Stimulated activated CD4-positive, alpha-beta T cell treated with anti-CD3 and anti-CD28 coated beads, Interleukin-1b, Interleukin-23, amount 100 ng/mL, for 4 hours (primary cell): ENCODE data around the gene CCDC134.
"Not testable (repeated sequence)": the region's sequence is repeated elsewhere in the genome, so short reads cannot be mapped to it uniquely, and the experiment has no call there.

Source experiments
- DNase-seq, 2 donors: peaks; one replicate each; pipeline ENCODE4 v3.0.0-alpha.2; 2020; ENCODE audit warnings: low read depth in 2 of 2

CCDC134 gene

GRCh38 chr22:41844036-41844435 lies 43.6 kb downstream of the CCDC134 start:
- no peak for DNase-seq

DNA sequence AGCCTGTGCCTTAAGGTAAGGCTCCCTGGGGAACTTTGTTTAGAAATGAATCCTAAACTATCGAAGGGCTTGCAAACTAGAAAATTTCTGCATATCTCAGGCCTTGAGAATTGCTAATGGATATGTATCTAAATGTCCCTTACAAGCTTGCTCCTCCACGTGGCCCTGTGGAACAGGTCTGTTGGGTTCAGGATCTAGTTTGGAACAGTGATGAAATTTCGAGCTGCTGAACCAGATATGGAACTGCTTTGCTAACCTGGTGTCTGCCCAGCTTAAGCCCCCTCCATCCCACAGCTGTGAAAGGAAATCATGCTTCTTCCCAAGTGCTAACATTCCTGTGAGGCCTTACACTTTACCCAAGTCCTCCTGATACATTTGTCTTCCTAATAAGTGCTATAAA lies 44.0 kb downstream of the CCDC134 start:
- DNase-seq: no peak

DNA sequence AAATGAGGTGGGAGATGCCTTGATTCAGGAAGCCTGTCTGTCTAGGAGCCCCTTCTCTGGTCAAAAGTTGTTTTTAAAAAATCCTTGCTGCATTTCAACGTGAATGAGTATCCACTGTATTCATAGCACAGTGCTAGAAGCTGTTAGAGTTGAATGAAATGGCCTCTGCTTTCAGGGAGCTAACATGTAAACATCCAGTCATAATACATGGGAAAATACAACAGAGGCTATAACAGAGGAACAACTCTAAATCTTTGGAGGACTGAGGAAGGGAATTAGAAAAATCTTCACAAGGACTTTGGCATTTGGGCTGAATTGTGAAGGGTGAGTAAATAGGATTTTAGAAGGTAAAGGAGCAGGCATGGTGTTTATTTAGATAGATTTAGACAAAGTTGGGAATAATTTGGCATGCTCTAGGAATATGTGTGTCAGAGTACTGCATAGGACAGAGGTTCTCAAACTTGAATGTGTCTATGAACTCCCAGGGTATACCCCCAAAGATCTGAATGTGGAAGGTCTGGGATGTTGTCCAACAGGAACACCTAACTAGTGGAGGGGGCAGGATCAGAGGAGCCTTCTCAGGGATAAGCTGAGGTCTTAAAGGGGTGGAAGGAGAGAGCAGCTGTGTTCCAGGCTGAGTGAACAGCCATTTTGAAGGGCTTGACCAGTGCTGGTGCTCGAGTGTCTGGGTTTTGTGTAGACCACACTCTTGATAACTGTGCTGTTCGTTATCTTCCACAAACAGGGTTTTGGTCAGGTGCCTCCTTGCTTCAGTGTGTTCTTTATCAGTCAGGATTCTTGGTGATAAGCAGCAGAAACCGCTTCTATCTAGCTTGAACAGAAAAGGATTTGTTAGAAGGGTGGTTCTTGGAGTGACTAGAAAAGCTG lies 45.1 kb downstream of the CCDC134 start:
- no peak for DNase-seq

DNA sequence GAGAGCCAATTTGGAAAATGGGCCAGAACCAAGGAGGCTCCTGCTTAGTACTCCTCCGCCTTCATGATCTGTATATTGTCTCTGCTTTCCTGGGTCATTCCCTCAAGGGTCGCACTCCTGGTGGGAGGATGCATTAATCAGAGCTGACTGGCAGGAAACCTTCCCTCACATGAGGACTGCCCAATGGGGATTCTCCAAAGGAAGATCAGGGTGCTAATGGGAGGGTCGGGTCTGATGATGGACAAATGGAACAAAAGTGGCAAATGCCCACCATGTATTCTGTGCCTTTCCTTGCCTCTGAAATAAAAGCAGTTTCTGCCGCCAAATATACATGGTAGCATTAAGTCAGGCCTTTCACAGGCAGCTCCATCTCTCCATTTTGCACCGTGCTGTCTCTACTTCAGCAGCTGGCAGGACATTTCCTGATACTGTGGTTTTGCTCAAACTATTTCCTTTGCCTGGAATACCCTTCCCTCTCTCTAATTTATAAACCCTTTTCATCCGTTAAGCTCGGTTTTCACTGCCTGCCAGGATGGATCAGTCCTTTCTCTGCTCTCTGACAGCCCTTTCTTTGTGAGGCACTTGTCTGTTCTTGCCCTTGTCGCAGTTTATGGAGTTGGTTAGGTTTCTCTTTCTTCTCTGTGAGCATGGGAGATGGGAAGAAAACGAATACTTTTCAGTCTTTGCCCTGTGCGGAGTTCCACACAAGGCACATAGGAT lies 45.9 kb downstream of the CCDC134 start:
- DNase-seq: no peak

DNA sequence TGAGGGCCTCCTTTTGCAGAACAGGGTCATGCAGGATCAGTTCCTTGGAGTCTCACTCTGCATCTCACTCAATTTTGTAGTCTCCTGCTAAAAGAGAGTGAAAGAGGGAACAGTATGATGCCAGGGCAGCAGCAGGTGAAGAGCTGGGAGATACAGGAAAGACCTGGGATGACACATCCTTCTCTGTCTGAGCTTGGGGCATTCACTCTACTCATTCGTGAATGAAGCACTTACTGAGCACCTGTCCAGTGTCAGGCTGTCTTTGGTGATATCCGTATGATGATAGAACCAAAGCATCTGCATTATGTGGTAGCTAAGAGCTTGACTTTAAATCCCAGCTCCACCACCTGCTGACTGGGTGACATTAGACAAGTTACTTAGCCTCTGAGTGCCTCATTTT lies 46.8 kb downstream of the CCDC134 start:
- no peak for DNase-seq

DNA sequence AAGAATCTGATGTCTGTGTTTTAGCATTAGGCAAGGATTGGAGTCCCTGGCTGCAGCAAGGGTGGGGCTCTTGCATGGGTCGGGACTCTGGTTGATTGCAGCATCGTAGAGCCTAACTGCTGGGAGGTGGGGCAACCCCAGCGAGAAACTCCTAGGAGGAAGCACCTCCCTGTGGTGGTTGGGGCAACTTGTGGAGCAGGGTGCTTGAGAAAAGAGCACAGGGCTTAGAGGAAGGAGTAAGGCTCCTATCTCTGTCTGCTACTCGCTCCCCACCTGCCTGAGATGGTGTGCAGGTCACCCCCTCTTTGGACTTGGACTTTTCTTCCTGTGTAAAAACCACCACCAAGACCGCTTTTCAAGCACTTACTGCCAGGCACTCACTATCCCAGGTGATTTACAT lies 48.0 kb downstream of the CCDC134 start:
- no peak for DNase-seq

DNA sequence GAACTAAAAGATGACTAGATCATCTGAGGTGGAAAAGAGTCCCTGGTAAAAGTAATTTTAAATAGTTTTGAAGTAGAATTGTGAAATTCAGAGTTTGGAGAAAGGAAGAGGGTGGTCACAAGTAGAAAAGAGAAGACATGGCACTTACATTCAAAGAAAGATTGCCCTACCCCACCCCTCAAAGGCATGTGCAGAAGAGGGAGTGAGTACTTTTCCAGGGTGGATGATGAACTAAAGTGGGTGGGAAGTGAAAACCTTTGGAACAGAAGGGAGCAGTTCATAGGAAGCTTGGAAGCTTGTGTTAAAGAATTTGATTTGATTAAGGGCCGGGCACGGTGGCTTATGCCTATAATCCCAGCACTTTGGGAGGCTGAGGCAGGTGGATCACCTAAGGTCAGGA lies 56.0 kb downstream of the CCDC134 start:
- no peak for DNase-seq

DNA sequence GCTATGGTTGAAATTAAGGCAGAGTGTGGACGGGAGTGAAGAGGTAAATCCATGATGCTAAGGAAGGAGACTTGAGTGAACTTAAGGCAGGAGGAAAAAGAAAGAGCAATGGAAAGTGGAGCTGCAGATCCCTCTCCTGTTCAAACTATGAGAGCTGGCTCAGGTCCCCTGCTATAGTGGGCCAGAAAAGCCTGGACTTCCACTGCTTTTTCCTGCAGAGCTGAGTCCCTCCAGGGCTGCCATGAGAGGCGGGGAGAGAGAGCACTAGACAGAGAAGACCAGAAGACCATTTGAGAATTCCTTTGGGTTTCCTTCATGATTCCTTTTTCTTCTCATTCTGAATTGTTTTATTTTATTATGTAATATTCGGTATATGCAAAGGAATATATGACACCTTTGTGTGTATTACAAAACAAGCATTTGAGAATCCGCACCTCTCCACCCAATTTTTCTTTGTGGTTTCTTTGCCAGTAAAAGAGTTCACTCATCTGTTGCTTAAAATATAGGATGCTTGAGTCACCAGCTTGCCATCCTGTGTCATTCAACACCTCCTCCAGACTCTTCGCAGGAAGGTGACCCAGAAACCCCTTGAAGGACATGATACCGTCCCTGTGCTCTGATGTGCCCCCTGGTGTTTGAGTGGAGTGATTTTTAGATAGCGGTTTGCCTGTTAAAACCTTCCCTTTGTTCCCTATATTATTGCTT lies 56.8 kb downstream of the CCDC134 start:
- DNase-seq: peak; percentile 53 to 70

DNA sequence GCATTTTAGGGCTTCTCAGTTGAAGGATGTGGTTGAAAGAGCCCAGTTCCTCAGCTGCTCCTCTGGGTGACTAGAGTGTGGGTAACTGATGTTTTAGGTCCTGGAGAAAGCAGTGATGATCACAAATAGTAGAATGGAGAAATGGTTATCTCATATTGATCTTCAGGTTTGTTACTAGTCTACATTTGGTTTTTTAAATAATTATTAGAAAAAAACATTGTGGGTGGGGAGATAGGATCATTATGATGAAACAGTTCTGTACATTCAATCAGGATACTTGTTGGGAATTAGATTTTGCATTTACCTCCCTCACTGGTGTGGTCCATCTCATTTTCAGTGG lies 57.4 kb downstream of the CCDC134 start:
- no peak for DNase-seq

GRCh38 chr22:41862160-41862529 lies 61.7 kb downstream of the CCDC134 start:
- peak; percentile 32 to 41 for DNase-seq

DNA sequence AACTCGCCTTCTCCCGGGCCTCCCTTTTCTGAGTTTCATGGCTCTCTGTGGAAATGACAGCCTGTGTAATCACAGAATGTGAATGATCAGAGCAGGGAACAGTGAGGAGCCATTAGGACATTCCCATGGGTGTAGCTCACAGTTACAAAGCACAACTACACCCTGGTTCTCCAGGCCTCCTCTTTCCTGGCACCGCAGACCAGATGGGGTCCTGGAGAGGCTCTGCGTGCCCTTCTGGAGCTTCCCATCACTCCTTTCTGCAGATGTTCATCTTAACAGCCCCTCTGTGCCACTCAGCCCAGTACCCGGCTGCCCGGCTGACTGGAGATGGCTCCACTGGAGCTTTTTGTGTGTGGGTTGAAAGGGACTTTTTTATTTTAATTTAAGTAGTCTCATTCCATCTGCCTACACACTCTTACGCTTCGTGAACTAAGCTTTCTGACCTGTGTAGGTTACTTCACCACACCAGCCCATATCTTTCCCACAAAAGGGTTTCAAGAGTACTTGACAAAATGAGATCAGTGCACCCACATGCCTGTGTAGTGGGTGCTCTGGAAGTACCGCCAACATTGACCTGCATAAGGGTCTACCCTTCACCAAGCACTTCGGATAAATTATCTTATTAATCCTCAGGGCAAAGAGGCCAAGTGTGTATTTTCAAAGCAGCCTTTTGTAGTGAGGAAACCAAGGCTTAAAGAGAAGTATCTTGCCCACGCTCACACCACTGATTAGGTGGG lies 62.2 kb downstream of the CCDC134 start:
- peak; percentile 28 to 49 for DNase-seq

GRCh38 chr22:41863472-41863871 lies 63.0 kb downstream of the CCDC134 start:
- DNase-seq: no peak

DNA sequence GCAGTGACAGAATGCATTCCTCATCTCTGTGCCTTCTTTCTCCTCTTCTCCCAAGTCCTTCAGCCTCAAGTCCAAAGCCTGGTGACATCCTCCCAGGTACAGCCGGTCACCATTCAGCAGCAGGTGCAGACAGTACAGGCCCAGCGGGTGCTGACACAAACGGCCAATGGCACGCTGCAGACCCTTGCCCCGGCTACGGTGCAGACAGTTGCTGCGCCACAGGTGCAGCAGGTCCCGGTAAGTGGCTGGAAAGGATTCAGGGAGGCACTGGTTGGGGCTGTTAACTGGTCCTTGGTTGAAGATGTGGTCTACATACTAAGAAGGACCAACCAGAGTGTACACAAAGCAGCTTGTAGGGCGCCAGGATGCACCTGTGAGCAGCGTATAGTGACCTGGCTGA lies 68.1 kb downstream of the CCDC134 start:
- DNase-seq: no peak

DNA sequence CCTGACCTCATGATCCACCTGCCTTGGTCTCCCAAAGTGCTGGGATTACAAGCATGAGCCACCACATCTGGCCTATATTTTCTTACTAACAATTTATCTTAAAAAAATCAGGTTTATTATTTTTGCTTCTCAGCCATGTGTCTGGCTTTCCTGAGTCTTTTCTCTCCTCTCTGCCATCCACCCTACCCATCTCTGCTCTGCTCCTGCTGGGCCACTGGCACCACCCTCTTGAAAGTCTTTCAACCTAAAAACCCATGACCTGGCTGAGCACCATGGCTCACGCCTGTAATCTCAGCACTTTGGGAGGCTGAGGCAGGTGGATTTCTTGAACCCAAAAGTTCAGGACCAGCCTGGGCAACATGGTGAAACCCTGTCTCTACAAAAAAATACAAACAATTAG lies 69.6 kb downstream of the CCDC134 start:
- DNase-seq: not testable (repeated sequence)

DNA sequence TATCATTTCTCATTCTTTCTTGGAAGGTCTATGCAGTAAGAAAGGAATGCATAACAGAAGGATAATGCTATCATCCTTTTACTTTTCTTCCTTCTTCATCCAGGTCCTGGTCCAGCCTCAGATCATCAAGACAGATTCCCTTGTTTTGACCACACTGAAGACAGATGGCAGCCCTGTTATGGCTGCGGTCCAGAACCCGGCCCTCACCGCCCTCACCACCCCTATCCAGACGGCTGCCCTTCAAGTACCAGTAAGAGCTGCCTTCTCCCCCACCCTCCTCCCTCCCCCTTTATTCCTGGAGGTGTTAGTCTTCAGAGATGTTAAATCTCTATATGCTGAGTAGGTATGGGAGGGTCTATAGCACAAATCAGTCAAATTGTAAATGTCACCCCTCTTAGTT lies 70.3 kb downstream of the CCDC134 start:
- no peak for DNase-seq

DNA sequence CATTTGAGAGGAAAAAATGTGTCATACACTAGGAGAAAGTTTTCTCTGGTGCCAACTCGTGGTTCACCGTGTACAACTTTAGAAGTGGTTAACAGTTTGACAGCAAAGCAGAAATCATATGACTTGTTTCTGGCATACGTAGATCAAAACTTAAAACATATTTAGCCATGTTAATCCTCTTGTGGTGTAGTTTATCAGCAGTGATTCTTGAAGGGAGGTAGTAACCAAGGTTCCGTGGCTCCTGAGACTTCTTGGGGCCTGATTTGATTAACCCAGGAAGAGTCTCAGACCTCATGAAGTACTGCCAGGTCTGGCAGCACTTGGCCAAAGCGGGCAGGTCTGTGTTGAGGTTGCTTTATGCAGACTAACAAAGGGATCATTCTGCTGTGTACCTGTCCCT lies 72.9 kb downstream of the CCDC134 start:
- DNase-seq: no peak

DNA sequence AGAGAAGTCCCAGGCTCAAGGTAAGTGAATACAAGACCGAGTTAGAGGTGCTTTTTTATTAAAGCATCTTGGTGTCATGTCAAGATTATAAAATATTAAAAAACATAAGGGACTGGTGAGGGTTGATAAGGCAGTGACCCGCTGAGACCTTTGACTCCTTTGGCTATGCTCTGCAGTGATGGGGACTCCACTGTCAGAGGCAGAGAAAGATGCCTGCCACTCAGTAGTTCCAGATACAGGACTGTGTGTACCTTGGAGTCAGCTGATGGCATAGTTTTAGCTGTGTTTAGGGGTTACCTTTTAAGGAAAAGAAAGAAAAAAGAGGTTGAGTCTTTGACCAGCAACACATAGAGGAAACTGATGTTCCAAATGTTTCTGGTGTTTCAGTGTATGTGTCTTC lies 73.6 kb downstream of the CCDC134 start:
- DNase-seq: no peak

- DNase-seq: no peak
These were observed 75.2 kb downstream of the CCDC134 start for GRCh38 chr22:41875531-41876270.
